Measurements from ENCODE around the gene ZNF408. TPM values are rescaled to one million over a fixed set of nuclear protein-coding genes. Genes with fewer than 3 reads are reported as not detected.

The ZNF408 gene
- total and polyA plus RNA-seq, 2 experiments from 2014 or later: 6.1 to 17.2 TPM

DNA sequence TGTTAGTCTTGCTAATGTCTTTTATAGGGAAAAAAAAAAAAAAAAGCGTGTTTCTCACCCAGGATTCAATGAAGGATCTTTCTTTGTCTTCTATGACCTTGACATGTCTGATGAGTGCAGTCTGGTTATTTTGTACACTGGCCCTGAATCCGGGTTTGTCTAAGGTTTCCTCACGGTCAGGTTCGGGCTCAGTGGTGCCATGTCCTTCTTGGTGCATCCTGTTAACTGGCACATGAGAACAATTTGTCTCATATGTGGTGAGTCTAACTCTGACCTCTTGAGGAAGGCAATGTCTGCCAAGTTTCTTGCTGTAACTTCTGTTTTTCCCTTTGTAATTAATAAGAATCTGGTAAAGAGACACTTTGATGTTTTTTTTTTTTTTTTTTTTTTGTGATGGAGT lies 30.7 kb downstream of the ZNF408 start (continued):
- TF ChIP-seq, protein P1, sequence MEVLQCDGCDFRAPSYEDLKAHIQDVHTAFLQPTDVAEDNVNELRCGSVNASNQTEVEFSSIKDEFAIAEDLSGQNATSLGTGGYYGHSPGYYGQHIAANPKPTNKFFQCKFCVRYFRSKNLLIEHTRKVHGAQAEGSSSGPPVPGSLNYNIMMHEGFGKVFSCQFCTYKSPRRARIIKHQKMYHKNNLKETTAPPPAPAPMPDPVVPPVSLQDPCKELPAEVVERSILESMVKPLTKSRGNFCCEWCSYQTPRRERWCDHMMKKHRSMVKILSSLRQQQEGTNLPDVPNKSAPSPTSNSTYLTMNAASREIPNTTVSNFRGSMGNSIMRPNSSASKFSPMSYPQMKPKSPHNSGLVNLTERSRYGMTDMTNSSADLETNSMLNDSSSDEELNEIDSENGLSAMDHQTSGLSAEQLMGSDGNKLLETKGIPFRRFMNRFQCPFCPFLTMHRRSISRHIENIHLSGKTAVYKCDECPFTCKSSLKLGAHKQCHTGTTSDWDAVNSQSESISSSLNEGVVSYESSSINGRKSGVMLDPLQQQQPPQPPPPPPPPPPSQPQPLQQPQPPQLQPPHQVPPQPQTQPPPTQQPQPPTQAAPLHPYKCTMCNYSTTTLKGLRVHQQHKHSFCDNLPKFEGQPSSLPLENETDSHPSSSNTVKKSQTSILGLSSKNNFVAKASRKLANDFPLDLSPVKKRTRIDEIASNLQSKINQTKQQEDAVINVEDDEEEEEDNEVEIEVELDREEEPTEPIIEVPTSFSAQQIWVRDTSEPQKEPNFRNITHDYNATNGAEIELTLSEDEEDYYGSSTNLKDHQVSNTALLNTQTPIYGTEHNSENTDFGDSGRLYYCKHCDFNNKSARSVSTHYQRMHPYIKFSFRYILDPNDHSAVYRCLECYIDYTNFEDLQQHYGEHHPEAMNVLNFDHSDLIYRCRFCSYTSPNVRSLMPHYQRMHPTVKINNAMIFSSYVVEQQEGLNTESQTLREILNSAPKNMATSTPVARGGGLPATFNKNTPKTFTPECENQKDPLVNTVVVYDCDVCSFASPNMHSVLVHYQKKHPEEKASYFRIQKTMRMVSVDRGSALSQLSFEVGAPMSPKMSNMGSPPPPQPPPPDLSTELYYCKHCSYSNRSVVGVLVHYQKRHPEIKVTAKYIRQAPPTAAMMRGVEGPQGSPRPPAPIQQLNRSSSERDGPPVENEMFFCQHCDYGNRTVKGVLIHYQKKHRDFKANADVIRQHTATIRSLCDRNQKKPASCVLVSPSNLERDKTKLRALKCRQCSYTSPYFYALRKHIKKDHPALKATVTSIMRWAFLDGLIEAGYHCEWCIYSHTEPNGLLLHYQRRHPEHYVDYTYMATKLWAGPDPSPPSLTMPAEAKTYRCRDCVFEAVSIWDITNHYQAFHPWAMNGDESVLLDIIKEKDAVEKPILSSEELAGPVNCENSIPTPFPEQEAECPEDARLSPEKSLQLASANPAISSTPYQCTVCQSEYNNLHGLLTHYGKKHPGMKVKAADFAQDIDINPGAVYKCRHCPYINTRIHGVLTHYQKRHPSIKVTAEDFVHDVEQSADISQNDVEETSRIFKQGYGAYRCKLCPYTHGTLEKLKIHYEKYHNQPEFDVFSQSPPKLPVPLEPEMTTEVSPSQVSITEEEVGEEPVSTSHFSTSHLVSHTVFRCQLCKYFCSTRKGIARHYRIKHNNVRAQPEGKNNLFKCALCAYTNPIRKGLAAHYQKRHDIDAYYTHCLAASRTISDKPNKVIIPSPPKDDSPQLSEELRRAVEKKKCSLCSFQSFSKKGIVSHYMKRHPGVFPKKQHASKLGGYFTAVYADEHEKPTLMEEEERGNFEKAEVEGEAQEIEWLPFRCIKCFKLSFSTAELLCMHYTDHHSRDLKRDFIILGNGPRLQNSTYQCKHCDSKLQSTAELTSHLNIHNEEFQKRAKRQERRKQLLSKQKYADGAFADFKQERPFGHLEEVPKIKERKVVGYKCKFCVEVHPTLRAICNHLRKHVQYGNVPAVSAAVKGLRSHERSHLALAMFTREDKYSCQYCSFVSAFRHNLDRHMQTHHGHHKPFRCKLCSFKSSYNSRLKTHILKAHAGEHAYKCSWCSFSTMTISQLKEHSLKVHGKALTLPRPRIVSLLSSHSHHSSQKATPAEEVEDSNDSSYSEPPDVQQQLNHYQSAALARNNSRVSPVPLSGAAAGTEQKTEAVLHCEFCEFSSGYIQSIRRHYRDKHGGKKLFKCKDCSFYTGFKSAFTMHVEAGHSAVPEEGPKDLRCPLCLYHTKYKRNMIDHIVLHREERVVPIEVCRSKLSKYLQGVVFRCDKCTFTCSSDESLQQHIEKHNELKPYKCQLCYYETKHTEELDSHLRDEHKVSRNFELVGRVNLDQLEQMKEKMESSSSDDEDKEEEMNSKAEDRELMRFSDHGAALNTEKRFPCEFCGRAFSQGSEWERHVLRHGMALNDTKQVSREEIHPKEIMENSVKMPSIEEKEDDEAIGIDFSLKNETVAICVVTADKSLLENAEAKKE (CRISPR knock-in tag; IDR thresholded peaks at IDR 0.05): no peak
- no peak for TF ChIP-seq EZH2 (IDR thresholded peaks at IDR 0.05; ENCODE audit: low read depth, unreplicated experiment)

DNA sequence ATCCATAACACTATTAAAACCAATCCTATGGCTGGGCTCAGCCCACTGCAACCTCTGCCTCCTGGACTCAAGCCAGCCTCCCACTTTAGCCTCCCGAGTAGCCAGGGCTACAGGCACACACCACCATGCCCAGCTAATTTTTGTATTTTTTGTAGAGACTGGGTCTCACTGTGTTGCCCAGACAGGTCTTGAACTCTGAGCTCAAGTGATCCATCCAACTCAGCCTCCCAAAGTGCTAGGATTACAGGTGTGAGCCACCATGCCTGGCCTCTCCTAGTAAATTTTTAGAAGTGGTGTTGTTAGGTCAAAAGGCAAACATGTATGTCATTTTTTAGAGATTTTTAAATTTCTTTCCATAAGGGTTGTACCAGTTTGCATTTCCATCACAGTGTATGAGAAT lies 32.4 kb downstream of the ZNF408 start:
- no peaks in the 10 kb centered on the region for H3K79me2 ChIP-seq (replicated peaks; ENCODE audit: insufficient read depth)
- no peak overlapping the region for H3K27ac ChIP-seq (ENCODE audit: low read depth)
- H3F3A ChIP-seq (replicated peaks; ENCODE audit: low read depth): no peaks in the 10 kb centered on the region
- Mint-ChIP-seq H3K9me3 (no peaks in the 10 kb centered on the region), H3K36me3 (ENCODE audit: low read depth) (no peaks in the 10 kb centered on the region), H3K4me3 (no peak overlapping the region), H3K27ac (no peak overlapping the region), H3K27me3 (ENCODE audit: insufficient read depth, low read depth, poor library complexity) (peaks cover 2% of the 10 kb centered on the region), H3K4me1 (no peaks in the 10 kb centered on the region)
- H3K36me3 ChIP-seq (ENCODE audit: insufficient read depth): no peaks in the 10 kb centered on the region
- no peaks in the 10 kb centered on the region for H3K9me2 ChIP-seq (ENCODE audit: insufficient read depth)
- H3K4me2 ChIP-seq: no peak overlapping the region
- DNase-seq (ENCODE audit: low spot score) (no peak), ATAC-seq (no peak)
- H3K27me3 ChIP-seq (ENCODE audit: insufficient read depth): no peaks in the 10 kb centered on the region
- no peaks in the 10 kb centered on the region for H4K20me1 ChIP-seq (replicated peaks; ENCODE audit: insufficient read depth)
- no peak overlapping the region for H3K4me3 ChIP-seq
- H2AFZ ChIP-seq: no peak overlapping the region
- H3K4me1 ChIP-seq (ENCODE audit: insufficient read depth): no peaks in the 10 kb centered on the region
- TF ChIP-seq NANOG (IDR thresholded peaks at IDR 0.05; ENCODE audit: borderline replicate concordance) (no peak), EZH2 (IDR thresholded peaks at IDR 0.05; ENCODE audit: low read depth, unreplicated experiment) (no peak), POLR2AphosphoS5 (IDR thresholded peaks at IDR 0.05; ENCODE audit: low read depth) (no peak), JUNB (IDR thresholded peaks at IDR 0.05; ENCODE audit: unreplicated experiment) (no peak), ZNF331 (CRISPR knock-in tag; IDR thresholded peaks at IDR 0.05; ENCODE audit: low read depth) (no peak), EZH2phosphoT487 (IDR thresholded peaks at IDR 0.05; ENCODE audit: unreplicated experiment) (no peak)
- TF ChIP-seq, protein P2, sequence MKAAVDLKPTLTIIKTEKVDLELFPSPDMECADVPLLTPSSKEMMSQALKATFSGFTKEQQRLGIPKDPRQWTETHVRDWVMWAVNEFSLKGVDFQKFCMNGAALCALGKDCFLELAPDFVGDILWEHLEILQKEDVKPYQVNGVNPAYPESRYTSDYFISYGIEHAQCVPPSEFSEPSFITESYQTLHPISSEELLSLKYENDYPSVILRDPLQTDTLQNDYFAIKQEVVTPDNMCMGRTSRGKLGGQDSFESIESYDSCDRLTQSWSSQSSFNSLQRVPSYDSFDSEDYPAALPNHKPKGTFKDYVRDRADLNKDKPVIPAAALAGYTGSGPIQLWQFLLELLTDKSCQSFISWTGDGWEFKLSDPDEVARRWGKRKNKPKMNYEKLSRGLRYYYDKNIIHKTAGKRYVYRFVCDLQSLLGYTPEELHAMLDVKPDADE (IDR thresholded peaks at IDR 0.05): no peak
- TF ChIP-seq, protein P3, sequence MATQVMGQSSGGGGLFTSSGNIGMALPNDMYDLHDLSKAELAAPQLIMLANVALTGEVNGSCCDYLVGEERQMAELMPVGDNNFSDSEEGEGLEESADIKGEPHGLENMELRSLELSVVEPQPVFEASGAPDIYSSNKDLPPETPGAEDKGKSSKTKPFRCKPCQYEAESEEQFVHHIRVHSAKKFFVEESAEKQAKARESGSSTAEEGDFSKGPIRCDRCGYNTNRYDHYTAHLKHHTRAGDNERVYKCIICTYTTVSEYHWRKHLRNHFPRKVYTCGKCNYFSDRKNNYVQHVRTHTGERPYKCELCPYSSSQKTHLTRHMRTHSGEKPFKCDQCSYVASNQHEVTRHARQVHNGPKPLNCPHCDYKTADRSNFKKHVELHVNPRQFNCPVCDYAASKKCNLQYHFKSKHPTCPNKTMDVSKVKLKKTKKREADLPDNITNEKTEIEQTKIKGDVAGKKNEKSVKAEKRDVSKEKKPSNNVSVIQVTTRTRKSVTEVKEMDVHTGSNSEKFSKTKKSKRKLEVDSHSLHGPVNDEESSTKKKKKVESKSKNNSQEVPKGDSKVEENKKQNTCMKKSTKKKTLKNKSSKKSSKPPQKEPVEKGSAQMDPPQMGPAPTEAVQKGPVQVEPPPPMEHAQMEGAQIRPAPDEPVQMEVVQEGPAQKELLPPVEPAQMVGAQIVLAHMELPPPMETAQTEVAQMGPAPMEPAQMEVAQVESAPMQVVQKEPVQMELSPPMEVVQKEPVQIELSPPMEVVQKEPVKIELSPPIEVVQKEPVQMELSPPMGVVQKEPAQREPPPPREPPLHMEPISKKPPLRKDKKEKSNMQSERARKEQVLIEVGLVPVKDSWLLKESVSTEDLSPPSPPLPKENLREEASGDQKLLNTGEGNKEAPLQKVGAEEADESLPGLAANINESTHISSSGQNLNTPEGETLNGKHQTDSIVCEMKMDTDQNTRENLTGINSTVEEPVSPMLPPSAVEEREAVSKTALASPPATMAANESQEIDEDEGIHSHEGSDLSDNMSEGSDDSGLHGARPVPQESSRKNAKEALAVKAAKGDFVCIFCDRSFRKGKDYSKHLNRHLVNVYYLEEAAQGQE (IDR thresholded peaks at IDR 0.05; ENCODE audit: unreplicated experiment): no peak

All from GM23338 (cell line).